Small intestine (tissue), 7 donors: ENCODE measurements around the gene NFU1. TPM values are rescaled to one million over a fixed set of nuclear protein-coding genes. Genes with fewer than 3 reads are reported as not detected.
A peak's percentile ranks its signal among the peaks of the same experiment; 100 is the strongest.

Experiments used
- DNase-seq, 2 donors: peaks; one replicate each; pipeline versions ENCODE4 v3.0.0 to v3.0.0-alpha.2; 2013
- FAIRE-seq: peaks from 2 replicates; lab custom pipeline; 2012; peaks lifted over from hg19 to GRCh38; lab: Jason Lieb, UNC
- H3K27ac ChIP-seq, 3 donors: one replicate each; pipeline ENCODE4 v1.5.1; 2013; ENCODE audit warnings: low read length in 2 of 3, mild to moderate bottlenecking in 2 of 3, control low read depth in 1 of 3, inconsistent platforms in 1 of 3, low read depth in 1 of 3, moderate library complexity in 1 of 3
- H3K27me3 ChIP-seq, 3 donors: one replicate each; pipeline ENCODE4 v1.6.1; 2013; ENCODE audit warnings: low read length in 3 of 3, inconsistent platforms in 1 of 3; ENCODE audit not compliant: control insufficient read depth in 3 of 3, insufficient read depth in 3 of 3
- H3K36me3 ChIP-seq, 3 donors: one replicate each; pipeline ENCODE4 v1.6.1; 2013; ENCODE audit warnings: low read length in 3 of 3, inconsistent platforms in 1 of 3, low read depth in 1 of 3, mild to moderate bottlenecking in 1 of 3, moderate library complexity in 1 of 3; ENCODE audit not compliant: control insufficient read depth in 3 of 3, insufficient read depth in 2 of 3
- H3K4me1 ChIP-seq, 3 donors: one replicate each; pipeline ENCODE4 v1.6.1; 2013; ENCODE audit warnings: low read length in 2 of 3, inconsistent platforms in 1 of 3, low read depth in 1 of 3, mild to moderate bottlenecking in 1 of 3, moderate library complexity in 1 of 3; ENCODE audit not compliant: control insufficient read depth in 3 of 3, insufficient read depth in 2 of 3
- H3K4me3 ChIP-seq, 3 donors: one replicate each; pipeline ENCODE4 v1.5.1; 2013; ENCODE audit warnings: low read length in 3 of 3, control low read depth in 1 of 3, inconsistent platforms in 1 of 3, low read depth in 1 of 3, mild to moderate bottlenecking in 1 of 3, moderate library complexity in 1 of 3
- H3K9me3 ChIP-seq, 2 donors: one replicate each; pipeline ENCODE4 v1.6.1; 2013; ENCODE audit warnings: low read depth in 1 of 2, low read length in 1 of 2; ENCODE audit not compliant: control insufficient read depth in 2 of 2, insufficient read depth in 1 of 2
- WGBS, 3 donors: extraction: QIAGEN DNeasy Blood & Tissue Kit; methylation state at CpG; one replicate each; pipeline ENCODE4 v1.1.7; 2013; 5-methylcytosine and 5-hydroxymethylcytosine counted together
- polyA plus RNA-seq, 4 donors: library from polyadenylated mRNA; stranded (reverse) in 3 of 4; unstranded in 1 of 4; fragments of 200-250 nt in 3 of 4; fragments of 120-200 nt in 1 of 4; gene quantifications; one replicate each; pipeline versions ENCODE4 v1.2.1 to v1.2.3, GENCODE V29; 2013
- donor health status: healthy with polysubstance abuse.
- donor health status: control.
- donor health status: control.
- donor health status: Bipolar disorder and iron deficiency.
- donor health status: healthy.

Gene NFU1
- polyA plus RNA-seq, 4 donors, result 45.4 to 60.8 (median 50.3) TPM

GRCh38 chr2:69385443-69386151 lies 51.6 kb downstream of the NFU1 start:
- FAIRE-seq, result no peak
- H3K27me3 ChIP-seq, result no peaks in the 10 kb centered on the region
- H3K27ac ChIP-seq, result peak overlapping the region in 1 of 3 donors; percentile 88
- peaks cover 0 to 8% (median 0%) of the 10 kb centered on the region in 3 donors for H3K36me3 ChIP-seq
- H3K4me1 ChIP-seq, result peaks cover 3 to 24% (median 5%) of the 10 kb centered on the region in 3 donors
- 16 to 38% (median 38%) methylated on average over 8 of the region's 8 CpGs for WGBS, 3 donors
- DNase-seq, result peak; percentile 38 to 43
- peak overlapping the region in 1 of 3 donors; percentile 77 for H3K4me3 ChIP-seq
- H3K9me3 ChIP-seq, result no peaks in the 10 kb centered on the region

DNA sequence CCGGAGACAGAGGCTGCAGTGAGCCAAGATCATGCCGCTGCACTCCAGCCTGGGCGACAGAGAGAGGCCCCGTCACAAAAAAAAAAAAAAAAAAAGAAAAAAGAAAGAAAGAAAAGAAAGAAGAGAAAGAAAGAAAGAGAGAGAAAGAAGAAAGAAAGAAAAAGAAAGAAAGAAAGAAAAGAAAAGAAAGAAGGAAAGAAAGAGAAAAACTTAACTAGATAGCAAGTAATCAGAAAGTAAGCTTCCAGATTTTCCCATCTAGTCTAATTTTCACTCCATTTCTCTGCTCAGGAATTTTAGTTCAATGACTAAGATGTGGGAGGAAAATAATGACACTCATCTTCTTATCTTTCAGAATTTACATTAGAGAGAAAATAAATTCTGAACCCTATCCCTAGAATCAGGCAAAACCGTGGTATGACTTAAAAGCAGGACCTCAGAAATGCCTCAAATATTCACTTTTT lies 52.6 kb downstream of the NFU1 start:
- Histone ChIP-seq H3K4me3 (no peak overlapping the region), H3K27ac (no peak overlapping the region)
- FAIRE-seq, result no peak

DNA sequence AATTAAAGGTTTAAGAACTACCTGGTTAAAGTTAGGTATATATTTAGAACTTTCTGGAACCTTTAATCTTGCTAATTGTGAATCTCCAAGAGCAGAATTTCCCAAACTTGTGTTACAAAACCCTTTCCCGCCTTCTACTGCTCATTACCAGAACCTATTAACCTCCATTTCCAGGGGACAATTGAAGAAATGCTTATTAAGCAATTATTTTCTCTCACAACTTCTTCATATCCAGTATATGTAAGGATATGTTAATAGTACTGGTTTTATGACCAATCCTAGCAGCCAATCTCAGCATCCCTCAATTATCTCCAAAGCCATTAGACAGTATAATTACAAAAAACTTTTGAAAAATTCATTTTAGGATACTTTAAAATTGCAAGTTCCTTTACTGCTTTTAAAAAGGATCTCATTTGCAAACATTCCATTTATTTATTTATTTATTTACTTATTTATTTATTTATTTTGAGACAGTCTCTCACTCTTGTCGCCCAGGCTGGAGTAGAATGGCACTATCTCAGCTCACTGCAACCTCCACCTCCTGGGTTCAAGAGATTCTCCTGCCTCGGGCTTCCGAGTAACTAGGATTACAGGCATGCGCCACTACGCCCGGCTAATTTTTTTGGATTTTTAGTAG lies 53.9 kb downstream of the NFU1 start:
- Histone ChIP-seq H3K27ac (peak overlapping the region in 1 of 3 donors; percentile 54), H3K4me3 (no peak overlapping the region), H3K27me3 (no peaks in the 10 kb centered on the region), H3K36me3 (peaks cover 0 to 14% (median 0%) of the 10 kb centered on the region in 3 donors), H3K4me1 (peaks cover 3 to 24% (median 10%) of the 10 kb centered on the region in 3 donors), H3K9me3 (no peaks in the 10 kb centered on the region)
- 94 to 96% (median 95%) methylated on average over 7 of the region's 7 CpGs for WGBS, 3 donors
- no peak for DNase-seq
- FAIRE-seq, result no peak

More for the DNA sequence above, 52.6 kb downstream of the NFU1 start:
- H3K36me3 ChIP-seq, result peaks cover 0 to 10% (median 0%) of the 10 kb centered on the region in 3 donors
- WGBS, 3 donors, result 85 to 94% (median 91%) methylated on average over 5 of the region's 5 CpGs
- H3K4me1 ChIP-seq, result peaks cover 3 to 24% (median 10%) of the 10 kb centered on the region in 3 donors
- DNase-seq, result no peak
- H3K27me3 ChIP-seq, result no peaks in the 10 kb centered on the region
- no peaks in the 10 kb centered on the region for H3K9me3 ChIP-seq

- Histone ChIP-seq H3K9me3 (no peaks in the 10 kb centered on the region), H3K4me3 (no peak overlapping the region), H3K36me3 (peaks cover 0 to 17% (median 0%) of the 10 kb centered on the region in 3 donors), H3K27me3 (no peaks in the 10 kb centered on the region), H3K27ac (peak overlapping the region; percentile 32 to 54 (median 32)), H3K4me1 (peaks cover 1 to 16% (median 10%) of the 10 kb centered on the region in 3 donors)
- DNase-seq (peak; percentile 70 to 76), FAIRE-seq (no peak)
- 21 to 59% (median 36%) methylated on average over 2 of the region's 2 CpGs for WGBS, 3 donors
Measured at GRCh38 chr2:69382547-69382946, 54.7 kb downstream of the NFU1 start.

- peaks cover 0 to 20% (median 0%) of the 10 kb centered on the region in 3 donors for H3K36me3 ChIP-seq
- H3K4me1 ChIP-seq, result peaks cover 1 to 16% (median 10%) of the 10 kb centered on the region in 3 donors
- H3K27ac ChIP-seq, result no peak overlapping the region
- H3K9me3 ChIP-seq, result no peaks in the 10 kb centered on the region
- H3K27me3 ChIP-seq, result no peaks in the 10 kb centered on the region
- WGBS, 3 donors, result 77 to 100% (median 89%) methylated on average over 1 of the region's 1 CpG
- H3K4me3 ChIP-seq, result no peak overlapping the region
- FAIRE-seq (no peak), DNase-seq (no peak)
Measured at GRCh38 chr2:69381337-69381737, 55.9 kb downstream of the NFU1 start.

DNA sequence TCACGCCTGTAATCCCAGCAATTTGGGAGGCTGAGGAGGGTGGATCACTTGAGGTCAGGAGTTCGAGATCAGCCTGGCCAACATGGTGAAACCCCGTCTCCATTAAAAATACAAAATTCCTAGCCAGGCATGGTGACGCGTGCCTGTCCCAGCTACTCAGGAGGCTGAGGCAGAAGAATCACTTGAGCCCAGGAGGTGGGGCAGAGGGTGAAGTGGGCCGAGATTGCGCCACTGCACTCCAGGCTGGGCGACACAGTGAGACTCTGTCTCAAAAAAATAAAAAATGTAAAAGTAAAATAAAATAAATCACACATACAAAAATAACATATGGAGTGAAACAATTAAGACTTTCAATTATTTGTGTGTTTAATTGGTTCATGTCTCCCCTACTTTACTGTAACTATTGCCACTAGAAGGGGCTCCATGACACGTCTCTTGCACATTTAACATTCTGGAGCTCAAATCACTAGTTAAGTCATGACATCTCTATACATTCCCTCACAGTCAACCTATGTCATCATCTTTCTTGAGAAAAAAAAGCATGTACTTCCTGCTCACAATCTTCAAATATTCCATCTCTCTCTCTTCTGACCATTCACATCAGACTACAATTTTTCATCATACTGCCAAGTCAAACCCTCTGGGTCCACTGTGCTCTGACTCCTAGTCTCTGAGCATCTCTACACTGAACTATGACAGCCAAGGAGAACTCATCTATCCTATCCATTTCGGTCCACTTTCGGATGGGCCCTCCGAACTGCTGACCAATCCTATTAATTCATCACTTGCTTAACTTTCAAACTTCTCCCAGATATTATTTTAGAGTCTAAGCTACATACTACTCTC lies 56.9 kb downstream of the NFU1 start:
- DNase-seq, result no peak
- Histone ChIP-seq H3K27me3 (no peaks in the 10 kb centered on the region), H3K27ac (no peak overlapping the region), H3K4me1 (peaks cover 1 to 16% (median 10%) of the 10 kb centered on the region in 3 donors), H3K4me3 (no peak overlapping the region), H3K36me3 (peaks cover 0 to 22% (median 0%) of the 10 kb centered on the region in 3 donors), H3K9me3 (no peaks in the 10 kb centered on the region)
- WGBS, 3 donors, result 94 to 97% (median 97%) methylated on average over 12 of the region's 12 CpGs
- no peak for FAIRE-seq

DNA sequence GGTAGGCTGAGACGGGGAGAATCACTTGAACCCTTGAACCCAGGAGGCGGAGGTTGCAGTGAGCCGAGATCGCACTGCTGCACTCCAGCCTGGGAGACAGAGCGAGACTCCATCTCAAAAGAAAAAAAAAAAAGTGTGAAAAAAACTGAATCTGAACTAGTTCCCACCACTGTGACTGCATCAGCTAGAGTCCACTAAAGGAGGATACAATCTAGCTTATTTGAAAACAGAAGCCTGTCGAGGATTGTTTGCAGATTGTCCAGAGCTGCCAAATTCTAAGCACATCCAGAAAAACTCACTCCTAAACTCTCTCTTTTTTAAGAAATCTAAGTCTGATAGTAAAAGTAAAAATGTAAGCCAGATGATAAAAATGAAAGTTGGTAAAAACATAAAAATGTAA lies 60.8 kb downstream of the NFU1 start:
- peaks cover 0 to 9% (median 0%) of the 10 kb centered on the region in 3 donors for H3K4me1 ChIP-seq
- 77 to 93% (median 87%) methylated on average over 6 of the region's 6 CpGs for WGBS, 3 donors
- FAIRE-seq, result no peak
- H3K27ac ChIP-seq, result no peak overlapping the region
- H3K36me3 ChIP-seq, result peaks cover 0 to 34% (median 3%) of the 10 kb centered on the region in 3 donors
- H3K27me3 ChIP-seq, result no peaks in the 10 kb centered on the region
- H3K9me3 ChIP-seq, result no peaks in the 10 kb centered on the region
- H3K4me3 ChIP-seq, result no peak overlapping the region
- no peak for DNase-seq
